Skin epidermis (tissue), 12 donors: ENCODE results near the gene ORC5.

Experiments
- H3K27ac ChIP-seq, 21 experiments: fragments of 200-600 bp; sonication (generic) in 11 of 21; one replicate each; pipeline ENCODE4 v1.5.0; 2020; ENCODE audit warnings: mild to moderate bottlenecking in 3 of 21, inconsistent platforms in 2 of 21, moderate library complexity in 2 of 21
- H3K4me3 ChIP-seq, 7 experiments: fragments of 200-600 bp; sonication (generic) in 2 of 7; one replicate each; pipeline ENCODE4 v1.5.0; 2020; ENCODE audit warnings: inconsistent platforms in 2 of 7, mild to moderate bottlenecking in 2 of 7, moderate library complexity in 1 of 7

Gene ORC5

GRCh38 chr7:104135760-104136558, 71.9 kb downstream of the ORC5 start:
- H3K4me3 ChIP-seq, result no peak overlapping the region
- no peak overlapping the region for H3K27ac ChIP-seq

- Histone ChIP-seq H3K27ac (no peak overlapping the region), H3K4me3 (no peak overlapping the region)
Observed at GRCh38 chr7:104133238-104133637, 74.6 kb downstream of the ORC5 start.

- Histone ChIP-seq H3K4me3 (no peak overlapping the region), H3K27ac (no peak overlapping the region)
Observed at GRCh38 chr7:104130726-104131125, 77.1 kb downstream of the ORC5 start.

GRCh38 chr7:104127204-104127603, 80.6 kb downstream of the ORC5 start:
- H3K27ac ChIP-seq, result no peak overlapping the region

GRCh38 chr7:104126411-104126841, 81.4 kb downstream of the ORC5 start:
- Histone ChIP-seq H3K4me3 (no peak overlapping the region), H3K27ac (no peak overlapping the region)

More at GRCh38 chr7:104127204-104127603, 80.6 kb downstream of the ORC5 start:
- no peak overlapping the region for H3K4me3 ChIP-seq

GRCh38 chr7:104124893-104125477, 82.8 kb downstream of the ORC5 start:
- Histone ChIP-seq H3K4me3 (no peak overlapping the region), H3K27ac (no peak overlapping the region)

- no peak overlapping the region for H3K4me3 ChIP-seq
- H3K27ac ChIP-seq, result no peak overlapping the region
Observed at GRCh38 chr7:104124469-104124868, 83.3 kb downstream of the ORC5 start.

- Histone ChIP-seq H3K4me3 (no peak overlapping the region), H3K27ac (no peak overlapping the region)
Observed at GRCh38 chr7:104123786-104124185, 84.0 kb downstream of the ORC5 start.

GRCh38 chr7:104113788-104114187, 94.0 kb downstream of the ORC5 start:
- H3K4me3 ChIP-seq, result no peak overlapping the region
- H3K27ac ChIP-seq, result no peak overlapping the region

- H3K4me3 ChIP-seq, result no peak overlapping the region
- no peak overlapping the region for H3K27ac ChIP-seq
Observed at GRCh38 chr7:104112623-104113022, 95.2 kb downstream of the ORC5 start.

GRCh38 chr7:104111271-104111670, 96.5 kb downstream of the ORC5 start:
- no peak overlapping the region for H3K27ac ChIP-seq
- H3K4me3 ChIP-seq, result no peak overlapping the region

- no peak overlapping the region for H3K27ac ChIP-seq
- H3K4me3 ChIP-seq, result no peak overlapping the region
Observed at GRCh38 chr7:104106108-104106905, 101.5 kb downstream of the ORC5 start.

GRCh38 chr7:104098890-104099289, 108.9 kb downstream of the ORC5 start:
- no peak overlapping the region for H3K27ac ChIP-seq
- H3K4me3 ChIP-seq, result no peak overlapping the region

GRCh38 chr7:104096683-104097082, 111.1 kb downstream of the ORC5 start:
- Histone ChIP-seq H3K4me3 (no peak overlapping the region), H3K27ac (no peak overlapping the region)

GRCh38 chr7:104093127-104093526, 114.7 kb downstream of the ORC5 start:
- H3K27ac ChIP-seq, result no peak overlapping the region
- H3K4me3 ChIP-seq, result no peak overlapping the region

GRCh38 chr7:104091242-104091641, 116.6 kb downstream of the ORC5 start:
- Histone ChIP-seq H3K4me3 (no peak overlapping the region), H3K27ac (no peak overlapping the region)

GRCh38 chr7:104089612-104090011, 118.2 kb downstream of the ORC5 start:
- H3K27ac ChIP-seq, result no peak overlapping the region
- H3K4me3 ChIP-seq, result no peak overlapping the region

- H3K4me3 ChIP-seq, result no peak overlapping the region
- H3K27ac ChIP-seq, result no peak overlapping the region
Observed at GRCh38 chr7:104089061-104089460, 118.8 kb downstream of the ORC5 start.
